HepG2 (cell line): ENCODE data around the gene ATP6V0E1. TPM values are rescaled to one million over a fixed set of nuclear protein-coding genes. Genes with fewer than 3 reads are reported as not detected.
A peak's percentile ranks its signal among the peaks of the same experiment; 100 is the strongest.

Source experiments
- ATAC-seq: fragments of 200-7000 bp; cut with Tn5 transposase; 3 replicates; pipeline ENCODE4 v1.9.1; 2020; ENCODE audit warnings: mild to moderate bottlenecking, moderate library complexity
- BruUV-seq: library from RNA; stranded (reverse); fragments of 400-500 nt; replicated peaks from 2 replicates; lab custom pipeline; 2021; lab: Mats Ljungman, UMichigan
- CTCF ChIA-PET: fragments of 300-600 bp; formaldehyde crosslinking; extraction: SDS; loops from one replicate; lab custom pipeline; 2021; ENCODE audit warnings: low total read pairs, inconsistent platforms, low intra/inter-chr PET ratio; lab: Yijun Ruan, JAX
- POLR2A ChIA-PET: fragments of 350-600 bp; sonication (Branson Sonifier 250); formaldehyde crosslinking; loops from one replicate; lab custom pipeline; 2020; ENCODE audit warnings: antibody characterized with exemption, inconsistent platforms; lab: Yijun Ruan, JAX
- DNase-seq: peaks from one replicate; pipeline ENCODE4 v3.0.0-alpha.2; 2015; ENCODE audit warnings: low spot score
- FAIRE-seq: peaks from 3 replicates; lab custom pipeline; 2011; peaks lifted over from hg19 to GRCh38; lab: Jason Lieb, UNC
- H2AFZ ChIP-seq: one replicate; pipeline ENCODE4 v1.6.1; 2011; ENCODE audit warnings: low read length, inconsistent platforms
- H3K27ac ChIP-seq: fragments of 300-600 bp; 3 replicates; pipeline ENCODE4 v1.8.0; 2011; ENCODE audit warnings: mixed run types, mild to moderate bottlenecking, mixed read lengths, low read length, inconsistent platforms; ENCODE audit not compliant: insufficient read depth; ENCODE audit errors: extremely low read length
- H3K27me3 ChIP-seq, 2 experiments: fragments of 200-600 bp in 1 of 2; 2 replicates in 1 of 2; 3 replicates in 1 of 2; pipeline versions ENCODE4 v1.6.0 to v1.8.0; 2011; ENCODE audit warnings: low read length in 2 of 2, mild to moderate bottlenecking in 2 of 2, moderate library complexity in 2 of 2, inconsistent platforms in 1 of 2; ENCODE audit not compliant: insufficient read depth in 2 of 2, control insufficient read depth in 1 of 2
- H3K36me3 ChIP-seq, 2 experiments: fragments of 200-600 bp in 1 of 2; replicated peaks in 1 of 2; 2 replicates in 1 of 2; 3 replicates in 1 of 2; pipeline versions ENCODE4 v1.5.1 to v1.8.0; 2011; ENCODE audit warnings: low read length in 2 of 2, inconsistent platforms in 1 of 2; ENCODE audit not compliant: insufficient read depth in 2 of 2, control insufficient read depth in 1 of 2
- H3K4me1 ChIP-seq: 2 replicates; pipeline ENCODE4 v1.5.1; 2012; ENCODE audit warnings: low read length, inconsistent platforms; ENCODE audit not compliant: insufficient read depth
- H3K4me2 ChIP-seq: 2 replicates; pipeline ENCODE4 v1.6.0; 2011; ENCODE audit warnings: low read depth, low read length, inconsistent platforms
- H3K4me3 ChIP-seq, 3 experiments: fragments of 200-600 bp in 1 of 3; sonication (generic), shearing (Covaris generic) in 1 of 3; replicated peaks in 1 of 3; 2 replicates each; pipeline ENCODE4 v1.5.1; 2011 to 2016; ENCODE audit warnings: low read length in 3 of 3, inconsistent platforms in 2 of 3, low read depth in 2 of 3, mild to moderate bottlenecking in 2 of 3, control low read depth in 1 of 3, mixed read lengths in 1 of 3; ENCODE audit not compliant: insufficient read depth in 1 of 3
- H3K79me2 ChIP-seq: one replicate; pipeline ENCODE4 v1.6.1; 2011; ENCODE audit warnings: low read length, inconsistent platforms; ENCODE audit not compliant: insufficient read depth
- H3K9ac ChIP-seq: 2 replicates; pipeline ENCODE4 v1.6.0; 2011; ENCODE audit warnings: mild to moderate bottlenecking, low read depth, low read length, inconsistent platforms; ENCODE audit not compliant: insufficient read depth
- H3K9me3 ChIP-seq: 2 replicates; pipeline ENCODE4 v1.5.1; 2012; ENCODE audit warnings: mild to moderate bottlenecking, low read length
- H4K20me1 ChIP-seq: 2 replicates; pipeline ENCODE4 v1.6.0; 2011; ENCODE audit warnings: inconsistent platforms, mild to moderate bottlenecking, low read length, moderate library complexity; ENCODE audit not compliant: insufficient read depth
- EZH2 ChIP-seq: conservative IDR thresholded peaks from 2 replicates; pipeline ENCODE4 v1.6.1; 2012; ENCODE audit warnings: mild to moderate bottlenecking, low read depth, low read length, moderate library complexity
- MEIS2 ChIP-seq: sonication (generic); formaldehyde crosslinking; IDR thresholded peaks from 2 replicates; pipeline ENCODE4 v1.9.0; 2021; ENCODE audit warnings: mild to moderate bottlenecking, missing genetic modification reagents
- SOX6 ChIP-seq, 2 experiments: fragments of 450-650 bp in 1 of 2; sonication (generic) in 1 of 2; formaldehyde crosslinking in 1 of 2; IDR thresholded peaks; 2 replicates each; pipeline versions ENCODE4 v1.4.0 to v1.6.1; 2017 to 2020; ENCODE audit warnings: antibody characterized with exemption in 1 of 2, mild to moderate bottlenecking in 1 of 2, missing genetic modification reagents in 1 of 2
- SSRP1 ChIP-seq: IDR thresholded peaks from 2 replicates; pipeline ENCODE4 v1.6.1; 2016; ENCODE audit warnings: control low read depth
- TFDP1 ChIP-seq: IDR thresholded peaks from 2 replicates; pipeline ENCODE4 v1.6.1; 2016; ENCODE audit warnings: missing compliant biosample characterization, missing genetic modification reagents, borderline replicate concordance
- THRA ChIP-seq: sonication (generic); formaldehyde crosslinking; IDR thresholded peaks from 2 replicates; pipeline ENCODE4 v1.4.0; 2020; ENCODE audit warnings: missing genetic modification reagents, borderline replicate concordance
- TP53 ChIP-seq: sonication (generic); formaldehyde crosslinking; conservative IDR thresholded peaks from 2 replicates; pipeline ENCODE4 v1.4.0; 2020; ENCODE audit warnings: missing genetic modification reagents
- ZMYM4 ChIP-seq: sonication (generic); formaldehyde crosslinking; IDR thresholded peaks from 2 replicates; pipeline ENCODE4 v1.8.1; 2023; ENCODE audit warnings: mild to moderate bottlenecking, missing genetic modification reagents
- ZNF121 ChIP-seq: sonication (generic); formaldehyde crosslinking; IDR thresholded peaks from 2 replicates; pipeline ENCODE4 v1.5.0; 2020; ENCODE audit warnings: mild to moderate bottlenecking, missing genetic modification reagents
- ZNF142 ChIP-seq: sonication (generic); formaldehyde crosslinking; IDR thresholded peaks from 2 replicates; pipeline ENCODE4 v1.4.0; 2020; ENCODE audit warnings: missing genetic modification reagents
- ZNF263 ChIP-seq: sonication (generic); formaldehyde crosslinking; IDR thresholded peaks from 2 replicates; pipeline ENCODE4 v1.4.0; 2020; ENCODE audit warnings: missing genetic modification reagents
- ZNF501 ChIP-seq: sonication (generic); formaldehyde crosslinking; IDR thresholded peaks from 2 replicates; pipeline ENCODE4 v1.5.1; 2020; ENCODE audit warnings: mild to moderate bottlenecking, moderate library complexity, missing genetic modification reagents
- ZNF598 ChIP-seq: sonication (generic); formaldehyde crosslinking; IDR thresholded peaks from 2 replicates; pipeline ENCODE4 v1.5.1; 2020; ENCODE audit warnings: mild to moderate bottlenecking, missing genetic modification reagents, borderline replicate concordance
- ZSCAN12 ChIP-seq: sonication (generic); formaldehyde crosslinking; IDR thresholded peaks from 2 replicates; pipeline ENCODE4 v1.9.0; 2021; ENCODE audit warnings: mild to moderate bottlenecking, missing genetic modification reagents
- WGBS: methylation state at CpG from one replicate; pipeline ENCODE4 v1.1.6; 2017; ENCODE audit warnings: low lambda C conversion rate; 5-methylcytosine and 5-hydroxymethylcytosine counted together
- in situ Hi-C: cut with HindIII; loops from 2 replicates; pipeline ENCODE4 v1.10.0; 2017; ENCODE audit warnings: low pct_unique_long_range_greater_than_20kb; ENCODE audit not compliant: extremely low pct_ligation_motif_present
- intact Hi-C: fragments of 100-400 bp; cut with micrococcal nuclease; formaldehyde crosslinking; loops from one replicate; pipeline ENCODE4 v1.10.0; 2022; ENCODE audit not compliant: unreplicated experiment
- polyA plus RNA-seq, 8 experiments: library from polyadenylated mRNA; depleted of rRNA in 3 of 8; stranded (reverse) in 7 of 8; unstranded in 1 of 8; fragments of >200 nt; fragmentation: Illumina TruSeq in 4 of 8; extraction: Trizol in 4 of 8; gene quantifications; 2 replicates each; pipeline versions ENCODE4 v1.2.1 to v1.2.3, GENCODE V29; 2011 to 2016; ENCODE audit warnings: low read depth in 4 of 8, missing spikeins in 1 of 8, mixed read lengths in 1 of 8; ENCODE audit not compliant: insufficient read depth in 1 of 8
- total RNA-seq, 5 experiments: library from RNA; depleted of rRNA; stranded (reverse); fragments of >200 nt; fragmentation: Illumina TruSeq; extraction: Trizol; gene quantifications; 2 replicates each; pipeline ENCODE4 v1.2.3, GENCODE V29; 2016; ENCODE audit warnings: low read depth in 1 of 5
- TF ChIP-seq, protein P1 (sequence below): sonication (generic); formaldehyde crosslinking; IDR thresholded peaks from 2 replicates; pipeline ENCODE4 v1.4.0; 2020; ENCODE audit warnings: mild to moderate bottlenecking, missing genetic modification reagents

The ATP6V0E1 gene
- total and polyA plus RNA-seq, 2 of the 13 experiments (the other 11 are each of a cell fraction or from before 2014, with no cell fraction given), result 143 to 215 TPM

DNA sequence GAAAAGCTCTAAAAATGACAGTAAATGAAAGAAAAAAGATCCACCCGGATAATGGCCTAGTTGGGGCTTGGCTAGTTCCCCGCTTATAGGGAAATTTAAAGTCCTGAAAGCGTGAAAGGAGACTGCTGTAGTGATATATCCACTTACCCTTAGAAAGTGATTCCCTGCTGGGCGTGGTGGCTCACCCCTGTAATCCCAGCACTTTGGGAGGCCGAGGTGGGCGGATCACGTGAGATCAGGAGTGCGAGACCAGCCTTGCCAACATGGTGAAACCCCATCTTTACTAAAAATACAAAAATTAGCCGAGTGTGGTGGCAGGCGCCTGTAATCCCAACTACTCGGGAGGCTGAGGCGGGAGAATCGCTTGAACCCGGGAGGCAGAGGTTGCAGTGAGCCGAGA, 33.5 kb downstream of the ATP6V0E1 start (continued):
- 0 out of 2 replicates have a peak, but pooled peaks have one; percentile 2 for TF ChIP-seq TFDP1 (CRISPR knock-in tag)
- TF ChIP-seq ZMYM4 (CRISPR knock-in tag), result 0 out of 2 replicates have a peak, but pooled peaks have one; percentile 2
- 0 out of 2 replicates have a peak, but pooled peaks have one; percentile 23 for TF ChIP-seq ZNF598 (CRISPR knock-in tag)
- TF ChIP-seq ZNF501 (CRISPR knock-in tag), result 0 out of 2 replicates have a peak, but pooled peaks have one; percentile 36
- 0 out of 2 replicates have a peak, but pooled peaks have one; percentile 3 for TF ChIP-seq THRA (CRISPR knock-in tag)

- no peak overlapping the region for H3K27ac ChIP-seq
- ATAC-seq, result no peak
- H3K79me2 ChIP-seq, result peaks cover 31% of the 10 kb centered on the region
- no peak overlapping the region for H3K4me2 ChIP-seq
- 93% methylated on average over 4 of the region's 4 CpGs for WGBS
- intact Hi-C loops, result loop anchor here (5.0 kb wide), 1 partner anchor 36 kb away; the partner anchor contains the start of gene ATP6V0E1
- H3K27me3 ChIP-seq, result no peaks in the 10 kb centered on the region
- H3K4me3 ChIP-seq, result no peak overlapping the region
- no peak overlapping the region for H3K9ac ChIP-seq
- no peaks in the 10 kb centered on the region for H3K9me3 ChIP-seq
- in situ Hi-C loops, result loop anchor here (5.0 kb wide), 1 partner anchor 39 kb away; the partner anchor contains the start of gene CREBRF
- BruUV-seq, result no TSS peak
- H3K4me1 ChIP-seq, result peaks cover 40% of the 10 kb centered on the region
- H4K20me1 ChIP-seq, result no peaks in the 10 kb centered on the region
- CTCF ChIA-PET, result no interaction called here
- no peak for FAIRE-seq
- POLR2A ChIA-PET, result no interaction called here
- no peak for DNase-seq
- H3K36me3 ChIP-seq, result peaks cover 6 to 30% of the 10 kb centered on the region in 2 experiments; a peak in 3 of 5 replicates
- H2AFZ ChIP-seq, result no peak overlapping the region
- no peak for TF ChIP-seq ZNF142 (CRISPR knock-in tag)
- TF ChIP-seq ZNF121 (CRISPR knock-in tag), result no peak
- TF ChIP-seq ZSCAN12 (CRISPR knock-in tag), result no peak
- TF ChIP-seq SSRP1 (CRISPR knock-in tag), result no peak
- no peak for TF ChIP-seq EZH2
- TF ChIP-seq ZNF263 (CRISPR knock-in tag), result no peak
- no peak for TF ChIP-seq TP53
- no peak for TF ChIP-seq SOX6 (IDR thresholded peaks at IDR 0.05)
- TF ChIP-seq SOX6 (CRISPR knock-in tag; IDR thresholded peaks at IDR 0.05), result no peak
- TF ChIP-seq, protein P1, sequence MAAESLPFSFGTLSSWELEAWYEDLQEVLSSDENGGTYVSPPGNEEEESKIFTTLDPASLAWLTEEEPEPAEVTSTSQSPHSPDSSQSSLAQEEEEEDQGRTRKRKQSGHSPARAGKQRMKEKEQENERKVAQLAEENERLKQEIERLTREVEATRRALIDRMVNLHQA (CRISPR knock-in tag), result no peak
- TF ChIP-seq MEIS2 (CRISPR knock-in tag), result no peak
Measured at GRCh38 chr5:173018358-173018757, 34.8 kb downstream of the ATP6V0E1 start.
